Measurements from ENCODE around the gene C3orf62.
A peak's percentile ranks its signal among the peaks of the same experiment; 100 is the strongest.

The C3orf62 gene

DNA sequence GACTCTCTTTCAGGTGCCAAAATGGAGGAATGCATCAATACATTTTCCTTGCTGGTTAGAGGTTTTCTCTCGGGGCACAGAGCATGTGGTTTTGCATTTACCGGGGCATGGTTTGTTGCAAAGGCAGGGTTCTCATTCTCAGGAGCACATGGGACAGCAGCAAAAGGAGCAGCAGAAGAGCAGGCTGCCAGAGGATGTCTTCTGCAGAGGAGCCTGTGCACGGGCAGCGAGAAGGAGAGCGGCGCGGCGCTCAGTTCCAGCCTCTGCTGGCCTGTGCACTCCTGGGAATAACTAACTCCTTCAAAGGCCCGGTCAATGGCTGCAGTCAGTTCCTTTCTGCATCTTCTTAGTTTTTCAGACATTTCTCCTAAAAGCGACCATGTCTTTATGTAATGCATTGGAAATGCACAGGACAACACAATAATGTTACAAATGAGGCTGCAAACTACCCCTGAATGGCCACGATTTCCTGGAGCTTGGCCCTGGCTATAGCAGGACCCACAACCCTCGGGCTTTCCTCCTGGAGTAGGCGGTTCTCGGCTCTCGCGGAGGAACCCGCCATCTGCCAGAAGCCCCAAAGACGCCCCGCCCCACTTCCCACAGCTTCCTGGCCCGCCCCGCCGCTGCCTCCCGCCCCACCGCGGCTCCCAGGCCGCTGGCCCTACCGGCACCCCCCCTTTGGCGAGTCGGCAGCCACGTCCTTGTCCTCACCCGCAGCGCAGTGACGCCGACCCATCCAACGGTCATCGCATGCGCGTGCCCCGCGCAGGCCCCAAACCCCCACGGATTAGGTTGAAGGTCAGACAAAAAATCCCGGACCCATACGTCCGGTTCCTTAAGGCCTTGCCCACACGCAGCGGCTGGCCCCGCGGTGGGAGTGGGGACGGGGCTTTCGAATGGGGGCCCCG is at the start of gene C3orf62:
TSS of gene C3orf62 (minus strand) at position 758 of the 908 bp plus-strand sequence. CDS start at position 398, 360 bp downstream.
- DNase-seq (ENCODE audit: extremely low read depth in 1 of 2, low read depth in 1 of 2): peak; percentile 68 to 79

DNA sequence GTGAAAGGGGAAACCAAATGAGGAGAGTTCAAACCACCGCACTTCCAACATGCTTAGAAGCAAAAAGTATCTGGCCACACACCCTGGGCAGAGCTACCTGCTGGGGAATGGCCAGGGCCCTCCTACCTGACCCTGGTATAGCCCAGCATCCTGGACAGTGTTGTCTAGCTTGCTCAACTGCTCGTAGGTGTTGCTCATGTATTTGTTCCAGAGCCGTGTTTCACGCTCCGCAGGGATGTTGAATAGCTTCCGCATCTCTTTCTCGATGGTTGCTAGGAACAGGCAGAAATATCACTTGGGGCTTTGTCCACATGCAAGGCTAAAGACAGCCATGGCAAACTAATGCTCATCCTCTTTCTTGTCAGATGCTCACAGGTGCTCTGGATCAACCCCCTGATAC is 47.7 kb upstream of the C3orf62 start:
- no peak for DNase-seq (ENCODE audit: extremely low read depth in 1 of 2, low read depth in 1 of 2)

DNA sequence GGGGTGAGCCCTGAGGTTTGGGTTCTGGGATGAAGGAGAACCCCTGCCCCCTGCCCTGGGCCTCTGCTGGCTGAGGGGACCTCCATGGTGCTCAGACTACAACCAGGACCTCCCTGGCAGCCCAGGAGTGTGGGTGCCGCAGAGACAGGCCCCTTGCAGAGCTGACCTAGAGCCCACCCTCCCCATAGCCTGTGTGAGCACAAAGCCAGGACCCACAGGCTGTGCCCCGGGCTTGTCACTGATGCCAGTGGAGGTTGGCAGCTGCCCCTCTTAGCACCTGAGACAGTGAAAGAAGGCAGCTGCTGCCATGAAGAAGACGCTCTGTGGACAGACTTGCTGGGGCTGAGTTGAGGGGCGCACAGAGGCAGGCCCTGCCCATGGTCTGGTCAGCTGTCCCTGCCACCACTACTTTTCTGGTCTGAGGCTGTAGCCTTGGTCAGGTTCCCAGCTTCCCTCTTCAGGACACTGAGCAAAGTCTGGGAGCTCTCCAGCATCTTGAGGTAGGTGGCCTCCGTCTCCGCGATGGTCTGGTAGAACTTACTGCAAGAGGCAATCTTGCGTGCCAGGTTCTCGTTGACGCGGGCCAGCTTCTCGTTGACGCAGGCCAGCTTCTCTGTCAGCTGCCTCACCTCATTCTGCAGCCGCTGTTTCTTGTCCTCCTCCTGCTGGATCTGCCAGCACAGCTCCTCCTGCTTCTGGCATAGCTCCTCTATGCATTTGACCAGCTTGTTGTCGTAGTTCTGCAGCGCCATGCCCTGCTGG is 39.8 kb upstream of the C3orf62 start:
- DNase-seq (ENCODE audit: extremely low read depth in 1 of 2, low read depth in 1 of 2): no peak

DNA sequence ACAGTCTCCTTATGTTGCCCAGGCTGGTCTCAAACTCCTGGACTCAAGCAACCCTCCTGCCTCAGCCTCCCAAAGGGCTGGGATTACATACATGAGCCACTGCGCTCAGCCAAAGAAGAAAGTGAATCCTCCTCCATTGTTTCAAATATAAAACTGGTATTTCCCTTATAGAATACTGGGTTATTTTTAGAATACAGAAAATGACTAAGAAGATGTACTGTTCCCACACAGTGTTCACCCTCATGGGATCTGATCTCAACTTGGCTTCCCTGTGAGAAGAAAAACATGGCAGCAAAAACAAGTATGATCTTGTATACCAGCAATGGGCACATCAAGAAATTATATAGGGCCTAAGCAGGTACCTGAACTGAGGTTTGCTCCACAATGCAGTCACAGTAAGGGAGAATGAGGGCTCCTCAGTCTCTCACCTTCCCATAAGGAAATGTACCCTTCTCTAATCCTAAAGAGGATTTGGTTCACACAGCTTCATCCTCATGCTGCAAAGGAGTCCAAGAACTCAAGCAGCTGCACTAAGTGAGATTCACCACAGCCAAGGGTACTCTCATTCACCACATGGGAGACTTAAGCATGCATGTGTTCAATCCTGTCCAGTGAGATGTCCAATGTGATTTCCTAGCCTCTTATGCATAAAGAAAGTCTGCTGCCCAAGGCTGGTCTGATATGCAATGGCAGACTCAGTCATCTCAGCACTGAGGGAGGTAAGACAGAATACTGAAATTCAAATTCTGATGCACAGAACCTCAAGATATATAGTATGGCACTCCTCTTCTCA is 37.1 kb upstream of the C3orf62 start:
- no peak for DNase-seq (ENCODE audit: extremely low read depth in 1 of 2, low read depth in 1 of 2)

DNA sequence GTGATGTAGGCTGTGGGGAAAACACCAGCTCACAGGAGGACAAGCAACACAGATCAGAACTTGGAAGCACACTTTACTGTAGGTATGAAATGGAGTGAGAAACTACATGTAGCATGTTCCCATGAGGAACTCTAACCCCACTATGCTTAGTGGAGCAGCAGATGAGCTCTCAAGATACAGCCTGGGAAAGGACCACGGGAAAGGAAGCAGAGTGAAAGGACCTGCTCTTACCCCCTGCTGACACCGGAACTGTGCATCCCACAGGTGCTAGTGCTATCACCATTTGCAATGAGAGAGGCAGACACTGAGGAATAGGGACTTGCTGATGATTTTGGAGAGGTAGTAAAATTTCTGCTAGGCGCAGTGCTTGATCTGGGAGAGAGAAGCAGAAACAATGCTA is 34.3 kb upstream of the C3orf62 start:
- no peak for DNase-seq (ENCODE audit: extremely low read depth in 1 of 2, low read depth in 1 of 2)

DNA sequence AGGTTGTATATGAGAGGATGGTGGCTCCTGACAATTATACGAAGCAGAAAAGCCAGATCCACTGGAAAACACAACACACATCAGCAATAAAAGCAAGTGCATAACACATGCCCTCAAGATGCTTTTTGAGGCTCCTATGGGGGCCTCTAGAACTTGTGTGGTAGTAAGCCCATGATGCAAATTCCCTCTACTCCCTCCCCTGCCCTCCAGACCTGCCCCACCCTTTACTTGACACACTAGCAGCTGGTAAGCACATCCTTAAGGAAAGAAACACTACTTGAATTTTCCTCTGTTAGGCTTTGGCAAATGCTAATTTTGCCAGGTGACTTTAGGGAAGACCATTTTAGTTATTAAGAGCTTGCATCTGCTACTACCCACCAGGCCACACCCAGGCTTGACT is 33.6 kb upstream of the C3orf62 start:
- no peak for DNase-seq (ENCODE audit: extremely low read depth in 1 of 2, low read depth in 1 of 2)

DNA sequence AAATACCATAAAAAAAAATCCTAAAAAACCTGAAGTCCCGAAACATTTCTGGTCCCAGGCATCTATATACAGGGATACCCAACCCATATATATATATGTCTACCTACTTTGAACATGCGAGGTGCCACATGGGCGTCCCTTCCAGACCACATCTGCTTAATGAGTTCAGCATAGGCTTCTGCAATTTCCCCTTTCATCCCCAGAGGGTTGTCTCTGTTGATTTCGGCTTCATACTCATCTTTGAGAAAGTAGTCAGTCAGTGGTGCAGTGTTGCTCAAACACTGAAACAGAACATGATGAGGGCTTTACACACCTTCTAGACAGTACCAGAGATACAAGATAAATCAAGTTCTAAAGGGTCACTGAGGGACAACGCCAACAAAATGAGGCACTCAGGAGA is 28.6 kb upstream of the C3orf62 start:
- DNase-seq (ENCODE audit: extremely low read depth in 1 of 2, low read depth in 1 of 2): no peak

DNA sequence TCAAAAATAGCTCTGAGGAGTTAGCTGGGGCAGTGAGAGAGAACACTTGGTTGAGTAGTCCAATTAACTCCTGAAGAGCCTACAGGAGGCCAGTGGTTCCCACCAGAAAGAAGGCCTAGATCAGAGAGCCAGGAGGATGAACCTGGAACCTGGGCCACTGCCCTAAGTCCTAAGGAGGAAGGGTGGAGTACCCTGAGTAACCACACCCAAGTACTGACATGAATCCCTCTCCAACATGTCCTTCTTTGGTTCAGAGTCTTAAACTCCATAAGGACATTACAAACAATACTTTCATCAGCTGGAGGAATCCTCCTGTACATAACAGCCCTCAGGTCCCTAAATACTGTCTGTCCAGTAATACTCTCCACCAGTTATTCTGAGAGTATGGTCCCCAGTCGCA is 25.6 kb upstream of the C3orf62 start:
- no peak for DNase-seq (ENCODE audit: extremely low read depth in 1 of 2, low read depth in 1 of 2)

DNA sequence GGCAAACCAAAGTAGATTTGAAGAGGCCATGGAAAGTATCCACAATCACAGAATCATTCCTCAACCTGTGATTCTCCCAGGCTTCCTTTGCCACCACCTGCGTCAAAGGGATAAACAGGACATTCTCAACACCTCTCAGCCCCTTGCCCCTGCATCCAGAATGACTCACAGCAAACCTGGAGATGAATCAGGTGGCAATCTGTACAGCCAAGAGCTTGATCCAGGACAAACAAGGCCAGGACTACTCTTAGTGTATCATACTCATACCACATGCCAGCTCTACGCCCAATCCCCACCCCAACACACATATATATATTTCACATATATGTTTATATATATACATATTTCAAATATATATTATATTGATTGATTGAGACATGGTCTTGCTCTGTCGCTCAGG is 23.6 kb upstream of the C3orf62 start:
- DNase-seq (ENCODE audit: extremely low read depth in 1 of 2, low read depth in 1 of 2): no peak

DNA sequence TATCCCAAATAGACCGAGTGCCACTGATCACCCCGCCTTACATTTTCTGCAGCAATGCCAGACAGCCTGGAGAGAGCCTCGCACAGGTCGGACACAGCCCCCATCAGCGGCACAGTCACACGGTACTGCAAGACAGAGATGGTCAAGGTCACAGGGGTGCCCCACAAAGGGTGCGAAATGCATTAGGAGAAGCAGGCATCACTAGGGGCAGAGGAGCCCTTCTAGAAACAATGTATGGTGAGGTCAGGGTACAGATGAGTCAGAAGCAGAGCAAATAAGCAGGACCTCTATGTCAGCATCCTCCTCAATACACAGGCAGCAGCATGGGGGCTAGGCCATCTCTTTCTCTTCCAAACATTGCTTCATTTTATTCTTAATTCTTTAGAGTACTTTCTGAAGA is 21.5 kb upstream of the C3orf62 start:
- DNase-seq (ENCODE audit: extremely low read depth in 1 of 2, low read depth in 1 of 2): no peak

DNA sequence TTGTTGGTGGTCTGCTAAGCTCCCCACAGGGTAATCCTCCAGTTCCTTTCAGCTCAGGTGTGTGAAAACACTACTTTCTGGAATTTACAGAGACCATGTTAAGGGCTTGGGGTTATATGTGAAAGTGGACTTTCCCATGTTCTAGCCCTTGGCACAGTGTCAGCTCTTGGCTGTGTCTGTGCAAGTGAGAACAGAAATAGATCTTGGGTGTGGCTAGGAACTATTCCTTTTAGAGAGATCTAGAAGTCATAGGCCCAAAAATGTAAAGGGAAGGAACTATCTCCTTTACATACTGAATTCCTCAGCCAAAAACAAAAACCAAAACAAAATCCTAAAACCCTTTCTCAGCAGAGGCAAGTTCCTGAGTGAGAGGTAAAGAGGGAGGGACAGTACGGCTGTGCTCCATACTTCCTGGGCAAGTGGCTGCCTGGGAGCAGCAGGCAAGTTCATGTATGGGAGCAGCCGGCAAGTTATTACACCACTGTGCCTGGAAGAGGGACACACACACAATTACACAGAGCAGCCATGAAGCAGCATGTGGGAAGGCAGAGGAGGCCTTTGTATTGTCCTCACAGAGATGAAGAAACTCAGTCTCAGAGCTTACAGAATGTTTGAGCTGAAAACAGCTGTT is 19.9 kb upstream of the C3orf62 start:
- no peak for DNase-seq (ENCODE audit: extremely low read depth in 1 of 2, low read depth in 1 of 2)

DNA sequence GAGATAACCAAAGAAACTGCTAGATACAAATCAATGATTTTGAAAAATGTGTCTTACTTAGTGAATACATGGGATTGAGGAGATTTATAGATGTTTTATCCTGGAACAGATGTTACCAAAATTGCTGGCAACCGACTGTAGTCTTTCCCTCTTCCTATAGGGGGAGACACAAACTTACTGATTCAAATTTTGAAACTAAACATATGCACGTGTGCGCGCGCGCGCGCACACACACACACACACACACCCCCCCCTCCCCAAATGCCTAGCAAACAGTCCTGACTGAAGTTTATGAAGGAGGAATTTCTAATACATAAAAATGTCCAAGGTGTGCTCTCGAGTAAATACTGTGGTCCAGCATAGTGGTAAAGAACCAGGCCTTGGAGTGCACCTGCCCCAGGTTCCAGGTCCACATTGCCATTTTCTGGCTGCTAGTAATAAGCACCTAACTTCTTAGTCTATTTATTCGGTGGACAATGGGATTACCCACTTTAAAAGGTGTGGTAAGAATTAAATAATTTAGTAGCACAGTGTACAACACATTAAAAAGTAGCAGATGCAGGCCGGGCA is 18.5 kb upstream of the C3orf62 start:
- DNase-seq (ENCODE audit: extremely low read depth in 1 of 2, low read depth in 1 of 2): no peak

DNA sequence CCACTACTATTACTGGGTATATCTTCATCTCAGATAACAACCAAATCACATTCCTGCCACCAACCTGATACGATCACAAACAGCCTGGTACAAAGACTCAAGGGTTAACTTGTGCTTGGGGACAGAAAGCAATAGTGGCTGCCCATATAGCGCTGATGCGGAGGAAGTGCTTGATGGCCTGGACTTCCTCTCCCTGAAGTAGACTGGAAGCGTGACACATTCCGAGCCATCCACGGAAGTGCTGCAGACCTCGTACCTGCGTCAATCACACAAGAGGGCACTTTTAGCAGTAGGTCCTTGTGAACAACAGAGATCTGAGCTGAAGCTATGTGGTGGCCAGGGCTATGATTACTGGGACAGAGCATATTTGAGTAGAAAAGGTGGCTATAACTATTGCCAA is 17.3 kb upstream of the C3orf62 start:
- DNase-seq (ENCODE audit: extremely low read depth in 1 of 2, low read depth in 1 of 2): no peak

DNA sequence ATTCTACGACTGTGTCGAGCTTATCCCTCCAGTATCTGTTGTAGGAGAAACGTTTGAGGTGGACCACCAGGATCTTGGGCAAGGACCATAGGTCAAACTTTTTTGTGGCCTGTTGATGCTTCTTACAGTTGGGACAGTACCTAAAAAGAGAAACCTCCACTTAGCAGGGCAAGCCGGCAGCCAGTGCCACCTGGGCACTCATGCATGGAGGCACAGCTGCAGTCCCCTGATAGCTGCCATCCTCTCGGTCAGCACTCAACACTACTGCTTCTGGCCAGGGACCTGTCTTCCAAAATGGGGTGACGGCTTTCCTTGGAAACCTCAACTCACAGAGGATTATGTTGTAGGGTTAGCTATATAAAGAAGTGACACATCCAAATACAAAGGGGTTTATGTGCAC is 7.0 kb upstream of the C3orf62 start:
- no peak for DNase-seq (ENCODE audit: extremely low read depth in 1 of 2, low read depth in 1 of 2)

DNA sequence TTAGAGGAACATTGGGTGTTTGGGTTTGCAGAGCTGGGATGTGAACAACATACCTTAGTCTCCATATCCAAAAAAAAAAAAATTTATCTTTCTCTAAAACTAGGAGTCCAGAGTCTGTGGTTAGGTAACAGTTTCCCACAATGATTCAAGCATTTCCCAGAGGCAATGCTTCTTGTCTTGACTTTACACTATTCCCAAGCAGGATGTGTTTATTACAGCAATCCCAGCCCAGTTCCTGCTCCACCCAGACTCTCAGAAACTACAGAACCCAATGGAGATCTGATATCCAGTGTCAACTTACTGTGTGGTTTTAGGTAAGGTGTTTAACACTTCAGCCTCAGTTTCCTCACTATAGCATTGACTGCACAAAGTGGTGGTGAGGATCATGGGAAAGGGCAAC is 2.3 kb upstream of the C3orf62 start:
- DNase-seq (ENCODE audit: extremely low read depth in 1 of 2, low read depth in 1 of 2): no peak

DNA sequence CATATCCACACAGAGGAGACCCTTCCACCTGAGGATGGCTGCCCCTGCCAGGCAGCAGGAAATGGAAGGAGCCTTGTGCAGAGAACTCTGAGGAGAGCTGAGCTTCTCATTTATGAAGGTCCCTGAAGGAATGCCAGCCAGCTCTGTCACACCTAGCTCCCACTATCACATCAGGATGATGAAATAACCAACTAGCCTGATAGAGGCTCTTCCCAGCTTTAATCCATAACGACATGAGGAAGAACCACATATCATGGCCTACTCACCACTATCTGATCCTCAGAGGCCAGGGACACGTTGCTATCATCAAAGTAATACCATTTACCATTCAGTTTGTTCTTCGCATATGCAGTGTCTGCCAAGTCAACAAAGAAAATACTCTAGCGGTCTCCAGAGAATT is 1.5 kb upstream of the C3orf62 start:
- DNase-seq (ENCODE audit: extremely low read depth in 1 of 2, low read depth in 1 of 2): no peak

DNA sequence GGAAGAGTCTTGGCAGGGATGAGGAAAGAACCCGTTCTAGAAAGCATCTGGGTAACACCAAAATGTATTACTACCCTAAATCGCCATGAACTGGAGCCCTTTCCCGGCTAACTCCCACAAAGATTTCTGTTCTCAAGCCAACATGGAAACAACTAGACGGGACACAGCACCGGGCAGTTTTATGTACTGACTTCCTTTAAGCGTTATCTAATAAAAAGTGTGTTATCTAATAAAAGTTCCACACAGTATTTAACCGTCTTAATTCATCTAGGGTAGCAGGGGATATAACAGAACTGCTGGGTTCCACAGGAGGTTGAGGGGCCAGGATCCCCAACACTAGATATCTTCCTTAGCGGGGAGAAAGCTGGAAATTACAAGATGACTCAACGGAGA is 347 bp upstream of the C3orf62 start:
- no peak for DNase-seq (ENCODE audit: extremely low read depth in 1 of 2, low read depth in 1 of 2)

DNA sequence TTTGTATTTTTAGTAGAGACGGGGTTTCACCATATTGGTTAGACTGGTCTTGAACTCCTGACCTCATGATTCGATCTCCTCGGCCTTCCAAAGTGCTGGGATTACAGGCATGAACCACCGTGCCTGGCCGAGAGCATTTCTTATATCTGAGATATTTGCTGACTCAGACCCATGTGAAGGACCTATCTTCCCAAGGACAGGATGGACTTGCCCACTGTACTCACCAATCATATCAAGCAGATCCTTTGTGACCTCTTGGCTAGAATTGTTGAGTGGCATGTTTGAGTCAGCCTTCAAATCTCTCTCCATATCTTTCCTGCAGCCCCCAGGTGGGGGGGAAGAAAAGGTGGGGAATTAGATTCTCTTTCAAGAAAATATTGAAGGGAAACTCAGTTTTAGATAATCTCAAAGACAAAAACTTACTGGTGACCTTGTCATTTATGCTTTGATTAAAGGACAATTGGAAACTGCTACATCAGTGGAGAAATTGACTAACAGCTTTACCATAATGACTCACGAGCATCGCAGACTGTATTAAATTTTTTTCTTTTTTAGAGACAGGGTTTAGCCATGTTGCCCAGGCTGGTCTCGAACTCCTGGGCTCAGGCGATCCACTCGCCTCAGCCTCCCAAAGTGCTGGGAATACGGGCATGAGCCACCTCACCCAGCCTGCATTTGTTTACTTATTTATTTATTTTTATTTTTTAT is 3.1 kb downstream of the C3orf62 start:
- DNase-seq (ENCODE audit: extremely low read depth in 1 of 2, low read depth in 1 of 2): no peak

DNA sequence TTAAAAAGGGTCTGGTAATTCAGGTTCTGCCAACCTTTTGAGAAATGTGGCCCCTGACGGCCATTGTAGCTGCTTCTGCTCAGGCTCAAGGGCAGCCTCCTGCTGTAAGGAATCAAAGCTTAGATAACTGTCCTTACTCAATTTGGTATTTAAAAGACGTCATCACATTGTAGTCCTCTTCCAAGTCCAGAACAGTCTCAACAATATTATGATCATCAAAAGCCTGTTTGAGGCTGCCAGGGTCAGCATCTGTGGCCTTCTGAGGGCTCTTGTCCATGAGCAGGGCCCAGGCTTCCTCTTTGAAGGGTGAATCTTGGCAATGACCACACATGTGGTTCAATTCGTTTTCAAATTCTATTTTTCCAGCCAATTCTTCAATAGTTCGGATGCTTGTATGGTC is 6.0 kb downstream of the C3orf62 start:
- DNase-seq (ENCODE audit: extremely low read depth in 1 of 2, low read depth in 1 of 2): no peak

DNA sequence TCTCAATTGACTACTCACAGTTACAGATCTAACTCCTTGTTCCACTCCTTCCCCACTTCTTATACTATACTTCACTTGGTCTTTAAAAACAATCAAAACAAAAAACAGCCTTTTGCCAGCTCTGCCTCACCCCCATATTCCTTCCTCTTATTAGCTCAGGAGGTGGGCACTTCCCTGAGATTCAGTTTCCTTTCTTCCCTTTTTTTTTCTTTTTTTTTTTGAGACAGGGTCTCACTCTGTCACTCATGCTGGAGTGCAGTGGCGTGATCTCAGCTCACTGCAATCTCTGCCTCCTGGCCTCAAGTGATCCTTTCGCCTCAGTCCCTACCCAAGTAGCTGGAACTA is 6.9 kb downstream of the C3orf62 start:
- no peak for DNase-seq (ENCODE audit: extremely low read depth in 1 of 2, low read depth in 1 of 2)

Data from stimulated activated CD8-positive, alpha-beta memory T cell treated with anti-CD3 and anti-CD28 coated beads, Interleukin-7, amount 100 ng/mL, for 48 hours (primary cell).